NCI-H1436 treated with DMSO at 0.1 percent for 48 hours (cell line): ENCODE data around the gene NCEH1.
"Not testable (repeated sequence)": the region's sequence is repeated elsewhere in the genome, so short reads cannot be mapped to it uniquely, and the experiment has no call there.

ENCODE experiments used
- DNase-seq: peaks from one replicate; lab custom pipeline; 2025; lab: John Stamatoyannopoulos, UW

Gene NCEH1

GRCh38 chr3:172612871-172613678 is 97.8 kb downstream of the NCEH1 start:
- DNase-seq, result no peak

GRCh38 chr3:172609750-172610149 is 101.1 kb downstream of the NCEH1 start:
- DNase-seq, result no peak

GRCh38 chr3:172608575-172608974 is 102.3 kb downstream of the NCEH1 start:
- DNase-seq, result no peak

GRCh38 chr3:172607305-172608121 is 103.4 kb downstream of the NCEH1 start:
- DNase-seq, result no peak

GRCh38 chr3:172606021-172606420 is 104.8 kb downstream of the NCEH1 start:
- no peak for DNase-seq

GRCh38 chr3:172604895-172605646 is 105.8 kb downstream of the NCEH1 start:
- DNase-seq, result no peak

- DNase-seq, result no peak
Observed at GRCh38 chr3:172601066-172601832, 109.6 kb downstream of the NCEH1 start.

GRCh38 chr3:172600644-172601065 is 110.2 kb downstream of the NCEH1 start:
- no peak for DNase-seq

GRCh38 chr3:172598904-172599303 is 112.0 kb downstream of the NCEH1 start:
- no peak for DNase-seq

- no peak for DNase-seq
Observed at GRCh38 chr3:172596394-172596706, 114.5 kb downstream of the NCEH1 start.

GRCh38 chr3:172595664-172596393 is 115.0 kb downstream of the NCEH1 start:
- DNase-seq, result peak; percentile 26

GRCh38 chr3:172594900-172595663 is 115.8 kb downstream of the NCEH1 start:
- not testable (repeated sequence) for DNase-seq

GRCh38 chr3:172592898-172593669 is 117.8 kb downstream of the NCEH1 start:
- no peak for DNase-seq

GRCh38 chr3:172591876-172592771 is 118.7 kb downstream of the NCEH1 start:
- no peak for DNase-seq

- no peak for DNase-seq
Observed at GRCh38 chr3:172591125-172591605, 119.7 kb downstream of the NCEH1 start.

GRCh38 chr3:172586436-172586835 is 124.4 kb downstream of the NCEH1 start:
- DNase-seq, result no peak

- no peak for DNase-seq
Observed at GRCh38 chr3:172585954-172586353, 124.9 kb downstream of the NCEH1 start.

GRCh38 chr3:172582712-172583111 is 128.2 kb downstream of the NCEH1 start:
- DNase-seq, result no peak
